ENCODE results near the gene KRT39. TPM values are rescaled to one million over a fixed set of nuclear protein-coding genes. Genes with fewer than 3 reads are reported as not detected.

The KRT39 gene
- total RNA-seq = not detected
- polyA plus RNA-seq = not detected
- 0 reads per million in 6 experiments for total RNA-seq

- no peak for DNase-seq
- H3K9me3 Mint-ChIP-seq = peaks cover 0 to 4% (median 0%) of the 10 kb centered on the region in 9 donors
- no peak within 1 kb of the TSS for H3K27ac Mint-ChIP-seq
- no peak for ATAC-seq
- peaks cover 0 to 13% (median 9%) of the 10 kb centered on the region in 5 donors for H3K27me3 Mint-ChIP-seq
- H3K4me3 Mint-ChIP-seq = no peak within 1 kb of the TSS
- peaks cover 0 to 6% (median 0%) of the 10 kb centered on the region in 3 donors for H3K36me3 Mint-ChIP-seq
- peaks cover 0 to 1% (median 0%) of the 10 kb centered on the region in 4 donors for H3K4me1 Mint-ChIP-seq
- POLR2A ChIA-PET = no interaction called here
Observed at GRCh38 chr17:40966848-40967247, at the start of gene KRT39. Gene KRT39 (minus strand): TSS chr17:40966948. CDS start chr17:40966856, 92 bp downstream.

- no peaks in the 10 kb centered on the region for H3K9me3 Mint-ChIP-seq
- H3K4me1 Mint-ChIP-seq = no peaks in the 10 kb centered on the region
- no peak for DNase-seq
- H3K36me3 Mint-ChIP-seq = no peaks in the 10 kb centered on the region
- no peak overlapping the region for H3K27ac Mint-ChIP-seq
- no peak overlapping the region for H3K4me3 Mint-ChIP-seq
- no peak for ATAC-seq
- H3K27me3 Mint-ChIP-seq = peaks cover 0 to 10% (median 2%) of the 10 kb centered on the region in 5 donors
- POLR2A ChIA-PET = no interaction called here
Observed at GRCh38 chr17:41015454-41015853, 48.7 kb upstream of the KRT39 start.

GRCh38 chr17:41013606-41014005 is 46.9 kb upstream of the KRT39 start:
- no peak for DNase-seq
- H3K4me3 Mint-ChIP-seq = no peak overlapping the region
- H3K27me3 Mint-ChIP-seq = peaks cover 0 to 10% (median 2%) of the 10 kb centered on the region in 5 donors
- H3K27ac Mint-ChIP-seq = no peak overlapping the region
- no peaks in the 10 kb centered on the region for H3K9me3 Mint-ChIP-seq
- H3K36me3 Mint-ChIP-seq = no peaks in the 10 kb centered on the region
- POLR2A ChIA-PET = no interaction called here
- no peak for ATAC-seq
- H3K4me1 Mint-ChIP-seq = no peaks in the 10 kb centered on the region

- DNase-seq (no peak), ATAC-seq (no peak)
- no peaks in the 10 kb centered on the region for H3K4me1 Mint-ChIP-seq
- peaks cover 0 to 10% (median 2%) of the 10 kb centered on the region in 5 donors for H3K27me3 Mint-ChIP-seq
- POLR2A ChIA-PET = no interaction called here
- no peak overlapping the region for H3K27ac Mint-ChIP-seq
- no peaks in the 10 kb centered on the region for H3K9me3 Mint-ChIP-seq
- H3K36me3 Mint-ChIP-seq = no peaks in the 10 kb centered on the region
- H3K4me3 Mint-ChIP-seq = no peak overlapping the region
Observed at GRCh38 chr17:41013181-41013580, 46.4 kb upstream of the KRT39 start.

- Mint-ChIP-seq H3K27me3 (peaks cover 0 to 10% (median 2%) of the 10 kb centered on the region in 5 donors), H3K36me3 (no peaks in the 10 kb centered on the region), H3K27ac (no peak overlapping the region), H3K4me3 (no peak overlapping the region), H3K4me1 (no peaks in the 10 kb centered on the region), H3K9me3 (no peaks in the 10 kb centered on the region)
- no peak for ATAC-seq
- DNase-seq = no peak
- POLR2A ChIA-PET = no interaction called here
Observed at GRCh38 chr17:41012326-41013120, 45.8 kb upstream of the KRT39 start.

GRCh38 chr17:41010441-41010840 is 43.7 kb upstream of the KRT39 start:
- POLR2A ChIA-PET = no interaction called here
- Mint-ChIP-seq H3K4me3 (no peak overlapping the region), H3K36me3 (no peaks in the 10 kb centered on the region), H3K9me3 (no peaks in the 10 kb centered on the region), H3K27me3 (peaks cover 0 to under 1% (median 0%) of the 10 kb centered on the region in 5 donors), H3K27ac (no peak overlapping the region), H3K4me1 (no peaks in the 10 kb centered on the region)
- ATAC-seq (no peak), DNase-seq (no peak)

GRCh38 chr17:41009936-41010335 is 43.2 kb upstream of the KRT39 start:
- POLR2A ChIA-PET = interaction anchor here (0.6 kb wide), 1 partner anchor 472 kb away, joined by 4 read pairs; no protein-coding TSS in a partner anchor
- ATAC-seq (no peak), DNase-seq (no peak)
- Mint-ChIP-seq H3K36me3 (no peaks in the 10 kb centered on the region), H3K27ac (no peak overlapping the region), H3K4me1 (no peaks in the 10 kb centered on the region), H3K4me3 (no peak overlapping the region), H3K27me3 (no peaks in the 10 kb centered on the region), H3K9me3 (no peaks in the 10 kb centered on the region)

GRCh38 chr17:41009301-41009760 is 42.6 kb upstream of the KRT39 start:
- H3K4me3 Mint-ChIP-seq = no peak overlapping the region
- no peaks in the 10 kb centered on the region for H3K4me1 Mint-ChIP-seq
- POLR2A ChIA-PET = interaction anchor here (0.6 kb wide), 1 partner anchor 472 kb away, joined by 4 read pairs; no protein-coding TSS in a partner anchor
- H3K27me3 Mint-ChIP-seq = no peaks in the 10 kb centered on the region
- no peak overlapping the region for H3K27ac Mint-ChIP-seq
- no peak for DNase-seq
- no peak for ATAC-seq
- no peaks in the 10 kb centered on the region for H3K36me3 Mint-ChIP-seq
- H3K9me3 Mint-ChIP-seq = no peaks in the 10 kb centered on the region

- no peak for ATAC-seq
- Mint-ChIP-seq H3K27me3 (peaks cover 0 to 2% (median 0%) of the 10 kb centered on the region in 5 donors), H3K36me3 (no peaks in the 10 kb centered on the region), H3K4me3 (no peak within 1 kb of the TSS), H3K27ac (no peak within 1 kb of the TSS), H3K9me3 (no peaks in the 10 kb centered on the region), H3K4me1 (no peaks in the 10 kb centered on the region)
- DNase-seq = no peak
- POLR2A ChIA-PET = no interaction called here
Observed at GRCh38 chr17:41008811-41009210, 42.1 kb upstream of the KRT39 start, which contains the start of gene KRTAP3-1. Gene KRTAP3-1 (minus strand): TSS chr17:41009128. CDS start chr17:41009074, 54 bp downstream.

GRCh38 chr17:41004397-41004796 is 37.6 kb upstream of the KRT39 start:
- no peak overlapping the region for H3K27ac Mint-ChIP-seq
- H3K4me3 Mint-ChIP-seq = no peak overlapping the region
- ATAC-seq = no peak
- no peaks in the 10 kb centered on the region for H3K36me3 Mint-ChIP-seq
- peaks cover 2 to 19% (median 6%) of the 10 kb centered on the region in 5 donors for H3K27me3 Mint-ChIP-seq
- POLR2A ChIA-PET = no interaction called here
- H3K9me3 Mint-ChIP-seq = no peaks in the 10 kb centered on the region
- no peaks in the 10 kb centered on the region for H3K4me1 Mint-ChIP-seq
- DNase-seq = no peak

- no peaks in the 10 kb centered on the region for H3K9me3 Mint-ChIP-seq
- H3K27me3 Mint-ChIP-seq = peaks cover 3 to 22% (median 8%) of the 10 kb centered on the region in 5 donors
- no peak overlapping the region for H3K4me3 Mint-ChIP-seq
- ATAC-seq = no peak
- H3K27ac Mint-ChIP-seq = no peak overlapping the region
- no peaks in the 10 kb centered on the region for H3K36me3 Mint-ChIP-seq
- H3K4me1 Mint-ChIP-seq = no peaks in the 10 kb centered on the region
- POLR2A ChIA-PET = no interaction called here
- DNase-seq = no peak
Observed at GRCh38 chr17:41003926-41004325, 37.2 kb upstream of the KRT39 start.

- Mint-ChIP-seq H3K4me3 (no peak overlapping the region), H3K27ac (no peak overlapping the region), H3K9me3 (no peaks in the 10 kb centered on the region), H3K27me3 (peaks cover 9 to 26% (median 14%) of the 10 kb centered on the region in 5 donors), H3K36me3 (no peaks in the 10 kb centered on the region), H3K4me1 (no peaks in the 10 kb centered on the region)
- ATAC-seq = no peak
- no peak for DNase-seq
- POLR2A ChIA-PET = no interaction called here
Observed at GRCh38 chr17:41002814-41003213, 36.1 kb upstream of the KRT39 start.

GRCh38 chr17:41001795-41002194 is 35.0 kb upstream of the KRT39 start:
- no peaks in the 10 kb centered on the region for H3K9me3 Mint-ChIP-seq
- H3K27ac Mint-ChIP-seq = no peak overlapping the region
- H3K4me1 Mint-ChIP-seq = no peaks in the 10 kb centered on the region
- peaks cover 15 to 35% (median 24%) of the 10 kb centered on the region in 5 donors for H3K27me3 Mint-ChIP-seq
- POLR2A ChIA-PET = no interaction called here
- no peaks in the 10 kb centered on the region for H3K36me3 Mint-ChIP-seq
- no peak for ATAC-seq
- DNase-seq = no peak
- H3K4me3 Mint-ChIP-seq = no peak overlapping the region
